Cerebellar nuclear complex (tissue), 1 donor: ENCODE data around the gene PNPO.
A peak's percentile ranks its signal among the peaks of the same experiment; 100 is the strongest.
"Not testable (repeated sequence)": the region's sequence is repeated elsewhere in the genome, so short reads cannot be mapped to it uniquely, and the experiment has no call there.

Experiments
- DNase-seq, 2 experiments: peaks; one replicate each; lab custom pipeline; 2025; lab: John Stamatoyannopoulos, UW

PNPO gene

DNA sequence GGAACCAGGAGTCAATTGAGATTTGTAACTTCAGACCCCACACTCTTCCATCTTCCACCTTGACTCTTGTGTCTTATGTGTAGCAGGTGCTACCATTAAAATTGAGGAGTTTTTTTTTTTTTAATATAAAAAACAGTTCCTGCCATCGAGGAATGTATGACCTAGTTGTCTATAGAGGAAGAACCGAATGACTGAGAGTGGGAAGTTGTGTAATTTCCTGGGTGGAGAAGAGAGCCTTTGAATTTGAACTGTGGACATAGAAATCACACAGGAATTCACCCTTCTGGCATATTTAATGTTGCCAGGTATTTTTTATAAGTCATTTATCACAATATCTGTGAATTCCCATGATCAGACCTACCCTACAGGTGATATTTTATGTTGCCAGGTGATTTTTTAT, 23.4 kb upstream of the PNPO start:
- no peak for DNase-seq

DNA sequence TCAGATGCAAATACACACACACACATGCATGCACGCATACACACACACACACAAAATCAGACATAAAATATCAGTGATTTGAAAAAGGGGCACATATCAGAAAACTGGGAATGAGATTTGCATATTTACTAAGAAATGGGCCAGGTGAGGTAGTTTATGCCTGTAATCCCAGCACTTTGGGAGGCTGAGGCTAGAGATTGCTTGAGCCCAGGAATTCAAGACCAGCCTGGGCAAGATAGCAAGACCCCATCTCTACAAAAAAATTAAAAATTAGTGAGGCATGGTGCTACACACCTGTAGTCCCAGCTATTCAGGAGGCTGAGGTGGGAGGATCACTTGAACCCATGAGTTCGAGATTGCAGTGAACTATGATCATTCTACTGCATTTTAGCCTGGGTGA, 22.4 kb upstream of the PNPO start:
- DNase-seq = no peak

DNA sequence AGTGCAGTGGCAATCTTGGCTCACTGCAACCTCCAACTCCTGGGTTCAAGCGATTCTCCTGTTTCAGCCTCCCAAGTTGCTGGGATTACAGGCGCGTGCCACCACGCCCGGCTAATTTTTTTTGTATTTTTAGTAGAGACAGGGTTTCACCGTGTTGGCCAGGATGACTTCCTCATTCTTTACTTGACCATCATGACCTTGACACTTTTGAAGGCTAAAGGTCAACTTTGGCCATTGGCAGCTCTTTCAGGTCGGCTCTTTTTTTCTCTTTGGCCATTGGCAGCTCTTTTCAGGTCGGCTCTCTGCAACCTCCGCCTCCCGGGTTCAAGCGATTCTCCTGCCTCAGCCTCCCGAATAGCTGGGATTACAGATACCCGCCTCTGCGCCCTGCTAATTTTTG, 21.5 kb upstream of the PNPO start:
- not testable (repeated sequence) for DNase-seq

DNA sequence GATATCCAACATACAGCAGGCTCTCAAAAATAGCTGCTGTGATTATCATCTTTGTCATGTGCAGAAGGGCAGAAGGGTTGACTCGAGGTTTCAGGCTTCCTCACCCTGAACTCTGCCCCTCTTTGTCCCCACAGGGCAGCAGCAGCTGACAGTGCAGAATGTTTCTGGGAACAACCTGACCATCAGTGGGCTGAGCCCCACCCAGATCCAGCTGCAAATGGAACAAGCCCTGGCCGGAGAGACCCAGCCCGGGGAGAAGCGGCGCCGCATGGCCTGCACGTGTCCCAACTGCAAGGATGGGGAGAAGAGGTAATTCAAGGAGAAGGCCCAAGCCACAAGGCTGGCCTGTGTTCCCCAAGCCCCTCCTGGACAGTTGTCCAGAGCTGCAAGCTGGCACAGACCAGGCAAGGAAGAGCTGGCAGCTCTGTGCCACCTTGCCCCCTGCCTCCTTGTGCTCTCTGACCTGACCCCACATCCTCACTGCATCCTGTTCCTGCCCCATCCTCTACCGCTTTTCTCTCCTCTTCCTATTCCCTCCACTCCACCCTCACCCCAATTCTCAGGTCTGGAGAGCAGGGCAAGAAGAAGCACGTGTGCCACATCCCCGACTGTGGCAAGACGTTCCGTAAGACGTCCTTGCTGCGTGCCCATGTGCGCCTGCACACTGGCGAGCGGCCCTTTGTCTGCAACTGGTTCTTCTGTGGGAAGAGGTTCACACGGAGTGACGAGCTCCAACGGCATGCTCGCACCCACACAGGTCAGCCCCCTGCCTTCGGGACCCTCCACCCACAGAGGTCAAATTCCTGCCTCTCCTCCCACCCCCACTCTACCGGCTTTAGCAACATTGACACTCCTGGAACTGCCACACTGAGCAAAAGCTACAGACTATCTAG, 16.3 kb upstream of the PNPO start:
- no peak for DNase-seq

DNA sequence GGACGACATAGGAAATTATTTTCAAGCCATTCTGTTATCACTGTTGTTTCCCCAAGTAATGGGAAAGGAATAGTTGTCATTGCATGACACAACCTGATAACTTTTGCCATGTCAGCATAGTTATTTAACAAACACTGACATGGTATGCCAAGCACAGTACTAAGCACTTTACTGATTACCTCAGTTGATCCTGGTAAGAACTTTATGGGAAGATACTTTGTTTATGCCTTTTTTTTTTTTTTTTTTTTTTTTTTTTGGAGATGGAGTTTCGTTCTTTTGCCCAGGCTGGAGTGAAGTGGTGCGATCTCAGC, 15.7 kb upstream of the PNPO start:
- DNase-seq = no peak

DNA sequence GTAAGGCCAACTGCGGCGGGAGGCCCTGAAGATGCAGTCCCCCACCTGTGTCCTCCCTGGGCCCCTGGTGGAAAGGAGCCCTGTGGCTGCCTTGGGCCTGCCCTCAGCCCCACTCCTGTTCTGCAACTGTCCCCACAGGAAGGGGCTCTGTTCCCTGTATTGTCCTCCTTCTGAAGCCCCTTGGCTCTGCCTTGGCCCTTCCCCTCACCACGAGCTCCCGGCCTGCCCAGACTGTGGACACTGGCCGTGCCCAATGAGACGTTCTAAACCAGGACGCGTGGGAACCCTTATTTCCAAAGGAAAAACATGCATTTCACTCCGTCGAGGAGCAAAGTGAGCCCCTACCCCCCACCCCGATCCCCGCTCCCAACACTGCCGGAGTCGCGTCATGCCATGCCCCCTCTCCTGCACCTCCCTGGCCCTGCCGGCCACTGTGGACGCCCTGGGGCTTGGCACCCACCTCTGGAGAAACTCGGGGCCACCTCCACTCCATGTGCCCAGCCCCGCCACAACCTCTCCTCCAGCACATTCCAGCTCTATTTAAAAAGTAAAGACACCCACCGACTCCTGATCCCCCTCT, 13.5 kb upstream of the PNPO start:
- DNase-seq = no peak

DNA sequence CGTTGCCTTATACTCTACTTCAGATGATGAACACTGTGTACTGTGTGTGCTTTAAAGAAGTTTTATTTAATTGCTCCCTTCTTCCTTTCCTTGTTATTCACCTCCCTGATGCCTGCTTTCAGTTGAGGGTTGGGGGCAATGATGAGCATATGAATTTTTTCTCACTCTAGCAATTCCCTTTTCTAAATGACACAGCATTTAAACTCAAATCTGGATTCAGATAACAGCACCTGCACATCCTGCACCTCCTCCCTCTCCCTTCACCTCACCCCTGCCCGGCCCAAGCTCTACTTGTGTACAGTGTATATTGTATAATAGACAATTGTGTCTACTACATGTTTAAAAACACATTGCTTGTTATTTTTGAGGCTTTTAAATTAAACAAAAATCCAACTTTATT, 13.0 kb upstream of the PNPO start:
- no peak for DNase-seq

DNA sequence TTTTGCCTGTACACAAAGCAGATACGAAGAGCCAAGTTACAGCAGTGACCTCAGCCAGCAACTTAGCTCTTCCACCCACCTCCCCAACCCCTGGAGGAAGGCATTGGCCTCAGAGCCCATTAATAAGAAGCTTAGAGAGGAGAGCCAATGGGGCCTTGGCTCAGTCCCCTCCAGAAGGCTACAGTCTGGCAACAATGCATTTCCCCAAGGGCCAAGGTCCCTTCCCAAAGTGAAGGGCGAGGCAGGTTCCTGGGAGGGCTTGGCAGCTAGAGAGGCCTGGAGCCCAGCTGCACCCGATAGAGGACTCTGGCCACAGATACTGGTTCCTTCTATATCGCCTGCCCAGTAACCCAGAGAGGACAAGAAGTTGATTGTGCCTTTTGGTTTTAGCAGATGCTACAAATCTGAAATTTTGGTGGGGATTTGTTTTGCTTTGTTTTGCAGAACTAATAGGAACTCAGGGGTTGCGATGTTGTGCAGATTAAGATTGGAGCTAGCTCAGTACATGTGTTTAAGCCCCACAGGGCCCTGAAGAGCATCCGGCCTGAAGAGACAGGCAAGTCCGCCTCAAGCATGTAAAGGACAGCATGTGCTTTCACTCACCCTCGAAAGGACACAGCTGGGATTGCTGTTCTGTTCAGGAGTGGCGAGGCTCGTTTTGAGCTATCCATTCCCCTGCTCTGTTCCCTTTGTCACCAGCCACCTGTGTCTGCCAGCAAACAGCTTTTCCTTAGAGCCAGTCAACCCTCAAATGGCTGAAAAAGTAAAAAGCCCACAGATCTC, 12.0 kb upstream of the PNPO start:
- no peak for DNase-seq

DNA sequence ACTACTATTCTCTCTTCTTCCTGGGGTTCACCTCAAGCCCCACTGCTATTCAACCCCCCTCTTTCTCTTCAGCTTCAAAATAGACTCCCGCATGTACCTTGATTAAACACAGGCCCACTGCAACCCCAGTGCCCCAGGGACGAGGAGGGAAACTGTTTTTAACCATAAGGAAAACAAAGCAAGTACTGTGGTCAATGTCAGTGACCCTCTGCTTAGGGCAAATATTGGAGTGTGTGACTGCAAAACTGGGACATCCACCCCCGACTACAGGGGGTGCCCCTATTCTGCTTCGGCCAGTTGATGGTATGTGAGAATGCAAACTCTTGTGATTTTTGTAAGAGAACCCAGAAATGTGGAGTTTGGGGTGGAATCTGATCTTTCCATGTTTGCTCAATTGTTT, 9.5 kb upstream of the PNPO start:
- DNase-seq = no peak

DNA sequence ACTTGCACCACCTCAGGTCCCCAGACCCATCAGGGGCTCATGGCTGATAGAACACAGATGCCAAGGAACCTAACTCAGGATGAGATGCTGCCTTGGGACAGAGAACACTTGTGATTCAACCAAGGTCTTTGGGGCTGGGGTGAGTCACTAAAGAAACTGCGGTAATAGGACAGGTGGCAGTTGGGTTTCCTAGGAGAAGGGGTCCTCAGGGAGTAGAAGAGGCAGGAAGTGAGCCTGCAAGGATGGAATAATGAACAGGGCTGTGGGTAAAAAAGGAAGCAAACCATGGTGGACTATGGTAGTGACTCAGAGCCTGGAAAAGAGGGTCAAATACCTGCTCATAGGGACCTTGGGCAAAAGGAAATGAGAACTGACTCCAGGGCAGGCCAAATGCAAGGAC, 6.5 kb upstream of the PNPO start:
- DNase-seq = no peak

DNA sequence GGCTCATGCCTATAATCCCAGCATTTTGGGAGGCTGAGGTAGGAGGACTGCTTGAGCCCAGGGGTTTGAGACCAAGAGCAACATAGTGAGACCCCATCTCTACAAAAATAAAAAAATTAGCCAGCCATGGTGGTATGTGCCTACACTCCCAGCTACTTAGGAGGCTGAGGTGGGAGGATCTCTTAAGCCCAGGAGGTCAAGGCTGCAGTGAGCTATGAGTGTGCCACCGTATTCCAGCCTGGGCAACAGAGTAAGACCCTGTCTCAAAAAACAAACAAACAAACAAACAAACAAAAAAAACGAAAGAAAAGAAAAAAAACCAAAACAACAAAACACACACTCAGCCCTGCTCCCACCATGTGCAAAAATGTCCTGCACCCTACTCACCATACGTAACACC, 5.9 kb upstream of the PNPO start:
- DNase-seq = not testable (repeated sequence)

DNA sequence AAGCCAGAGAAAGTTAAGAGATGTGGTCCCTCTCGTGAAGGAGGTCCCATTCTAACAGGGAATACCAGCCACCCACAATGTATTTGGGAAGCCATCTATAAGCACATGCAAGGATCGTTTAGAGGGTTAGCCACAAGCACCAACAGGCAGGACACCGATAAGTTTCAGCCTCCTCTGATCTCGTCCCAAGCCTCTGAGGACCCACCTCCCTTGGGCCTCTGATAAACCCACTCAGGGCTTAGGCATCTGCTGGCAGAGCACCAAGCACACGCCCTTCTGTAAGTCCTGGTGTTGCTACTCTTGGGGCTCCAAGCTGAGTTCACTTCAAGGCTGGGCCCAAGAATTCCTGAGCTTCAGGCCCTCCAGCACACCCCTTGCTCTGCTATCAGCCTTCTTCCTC, 5.4 kb upstream of the PNPO start:
- DNase-seq = no peak

DNA sequence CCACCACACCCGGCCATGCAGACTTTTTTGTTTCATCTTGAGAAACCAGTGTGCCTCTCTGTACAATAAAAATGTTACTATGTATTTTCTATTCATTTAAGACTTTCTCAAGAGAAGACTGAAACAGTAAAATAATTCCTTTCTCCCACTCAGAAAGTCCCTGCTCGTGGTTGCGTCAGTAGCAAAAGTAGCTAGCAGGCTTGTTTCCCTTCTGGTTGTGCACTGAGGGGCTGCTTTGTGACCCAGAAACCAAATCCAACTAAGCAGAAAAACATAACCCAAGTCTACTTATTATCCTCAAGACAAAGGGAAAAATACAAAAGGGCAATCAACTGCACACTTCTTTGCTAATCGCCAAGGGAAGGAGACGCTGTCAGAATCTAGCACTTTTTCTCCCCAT, 3.4 kb upstream of the PNPO start:
- DNase-seq = no peak

DNA sequence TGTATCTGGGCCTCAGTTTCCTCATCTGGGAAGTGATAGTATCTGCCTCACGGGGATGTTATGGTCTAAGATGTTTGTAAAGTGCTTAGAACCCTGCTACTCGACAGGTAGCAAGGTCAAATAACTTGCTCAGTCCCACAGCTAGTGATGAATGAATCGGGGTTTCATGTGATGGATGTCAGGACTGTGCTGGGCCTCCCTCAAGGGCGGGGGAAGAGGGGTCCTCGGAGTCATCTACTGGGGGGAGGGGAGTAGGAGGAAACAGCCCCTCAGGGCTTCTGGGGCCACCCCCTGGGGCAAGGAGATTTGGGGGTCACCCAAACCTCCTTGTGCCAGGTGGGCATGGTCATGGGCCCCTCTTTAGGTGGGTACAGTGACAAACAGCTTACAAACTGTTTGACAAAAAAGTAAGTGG, 732 bp downstream of the PNPO start:
- DNase-seq = no peak

DNA sequence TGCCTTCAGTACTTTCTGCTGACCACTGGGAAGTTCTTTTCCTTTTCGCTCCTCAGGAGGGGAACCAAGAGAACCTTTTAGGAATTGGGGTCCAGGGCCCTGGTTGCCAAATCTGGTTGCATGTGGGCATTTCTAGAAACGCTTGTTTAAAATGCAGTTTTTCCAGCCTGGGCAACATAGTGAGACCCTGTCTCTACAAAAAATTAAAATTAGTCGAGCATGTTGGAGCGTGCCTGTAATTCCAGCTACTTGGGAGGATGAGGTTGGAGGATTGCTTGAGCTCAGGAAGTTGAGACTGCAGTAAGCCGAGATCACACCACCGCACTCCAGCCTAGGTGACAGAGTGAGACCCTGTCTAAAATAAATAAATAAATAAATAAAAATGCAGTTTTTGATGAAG, 1.2 kb downstream of the PNPO start:
- no peak for DNase-seq

DNA sequence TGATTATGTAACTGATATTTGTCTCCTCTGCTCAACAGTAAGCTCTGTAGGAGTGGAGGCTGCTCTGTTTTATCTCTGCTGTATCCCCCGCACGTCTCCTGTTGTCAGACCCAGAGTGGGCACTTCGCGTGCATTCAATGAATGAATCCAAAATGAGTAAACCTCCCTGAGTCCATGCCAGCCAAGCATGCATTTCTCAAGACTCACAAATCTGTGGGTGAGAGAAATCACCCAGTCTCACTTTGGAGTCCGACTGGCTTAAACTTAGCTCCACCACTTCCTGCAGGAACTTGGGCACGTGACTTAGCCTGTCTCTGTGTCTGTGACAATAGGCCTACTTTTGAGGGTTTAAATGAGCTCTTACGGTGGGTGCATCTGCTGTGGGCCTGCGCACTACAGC, 3.7 kb downstream of the PNPO start:
- no peak for DNase-seq

DNA sequence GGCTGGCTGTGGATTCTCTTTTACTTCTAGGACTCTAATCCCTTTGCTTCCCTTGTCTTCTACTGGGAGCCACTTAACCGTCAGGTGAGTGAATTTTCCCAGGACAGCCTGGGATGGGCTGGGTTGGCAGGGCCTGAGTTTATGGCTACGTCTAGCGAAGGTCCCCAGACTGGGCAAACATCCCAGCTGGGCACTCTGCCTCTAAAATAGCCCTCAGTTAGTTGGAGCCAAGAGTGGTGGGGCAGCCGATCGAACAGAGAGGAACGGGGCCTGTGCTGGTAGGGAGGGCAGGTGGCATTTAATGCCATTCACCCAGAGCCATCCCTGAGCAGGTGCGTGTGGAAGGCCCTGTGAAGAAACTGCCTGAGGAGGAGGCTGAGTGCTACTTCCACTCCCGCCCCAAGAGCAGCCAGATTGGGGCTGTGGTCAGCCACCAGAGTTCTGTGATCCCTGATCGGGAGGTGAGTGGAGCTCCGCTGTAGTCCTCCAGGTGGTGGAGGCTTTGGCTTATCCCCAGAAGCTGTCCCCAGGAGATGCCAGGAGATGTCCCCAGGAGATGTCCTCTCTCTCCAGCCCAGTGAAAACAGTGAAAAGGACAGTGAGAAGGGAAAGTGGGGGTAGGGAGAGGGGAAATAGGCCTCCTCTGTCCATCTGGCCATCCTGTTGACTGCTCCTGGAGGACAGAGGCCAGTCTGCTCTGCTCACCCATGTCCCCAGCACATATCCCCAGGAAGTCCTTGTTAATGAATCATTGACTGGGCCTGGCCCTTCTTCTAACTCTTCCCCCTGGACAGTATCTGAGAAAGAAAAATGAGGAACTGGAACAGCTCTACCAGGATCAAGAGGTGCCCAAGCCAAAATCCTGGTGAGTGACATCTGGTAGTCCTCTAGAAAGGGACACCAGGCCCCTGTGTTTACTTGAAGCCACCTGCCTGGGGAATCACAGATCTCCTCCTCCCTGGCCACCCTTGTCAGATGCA, 4.4 kb downstream of the PNPO start:
- peak in 1 of 2 experiments; percentile 61 for DNase-seq

DNA sequence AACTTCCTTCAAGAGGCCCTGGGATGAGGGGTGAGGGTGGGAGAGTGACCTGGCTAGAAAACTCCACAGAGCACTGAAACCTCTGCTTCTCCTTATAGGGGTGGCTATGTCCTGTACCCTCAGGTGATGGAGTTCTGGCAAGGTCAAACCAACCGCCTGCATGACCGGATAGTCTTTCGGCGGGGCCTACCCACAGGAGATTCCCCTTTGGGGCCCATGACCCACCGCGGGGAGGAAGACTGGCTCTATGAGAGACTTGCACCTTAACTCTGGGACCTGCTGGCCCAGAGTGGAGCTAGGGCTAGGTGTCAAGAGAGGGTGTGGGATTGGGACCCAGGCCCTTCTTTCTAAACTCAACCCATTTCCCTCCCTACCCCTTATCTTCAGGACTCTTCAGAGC, 5.1 kb downstream of the PNPO start:
- DNase-seq = no peak

DNA sequence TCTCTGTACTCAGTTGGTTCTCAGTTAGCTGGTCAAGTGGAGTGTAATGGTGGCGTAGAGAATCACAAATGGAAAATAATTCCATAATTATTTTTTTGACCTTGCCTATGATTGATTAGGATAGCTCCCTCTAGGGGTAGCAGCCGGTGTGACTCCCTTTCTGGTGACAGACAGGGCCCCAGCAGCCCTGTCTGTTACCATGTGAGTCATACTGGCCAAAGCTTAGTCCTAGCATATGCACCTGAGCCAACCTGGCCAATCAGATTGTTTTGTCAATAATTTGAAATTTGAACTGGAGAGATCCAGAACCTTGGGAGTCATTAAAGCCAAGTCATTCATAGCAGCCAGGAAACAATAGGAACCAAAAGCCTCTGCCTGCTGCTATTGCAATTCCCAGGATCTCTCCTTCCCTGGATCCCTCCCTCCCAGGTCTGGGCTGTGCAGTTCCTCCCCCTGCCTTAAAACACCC, 5.6 kb downstream of the PNPO start:
- DNase-seq = no peak

DNA sequence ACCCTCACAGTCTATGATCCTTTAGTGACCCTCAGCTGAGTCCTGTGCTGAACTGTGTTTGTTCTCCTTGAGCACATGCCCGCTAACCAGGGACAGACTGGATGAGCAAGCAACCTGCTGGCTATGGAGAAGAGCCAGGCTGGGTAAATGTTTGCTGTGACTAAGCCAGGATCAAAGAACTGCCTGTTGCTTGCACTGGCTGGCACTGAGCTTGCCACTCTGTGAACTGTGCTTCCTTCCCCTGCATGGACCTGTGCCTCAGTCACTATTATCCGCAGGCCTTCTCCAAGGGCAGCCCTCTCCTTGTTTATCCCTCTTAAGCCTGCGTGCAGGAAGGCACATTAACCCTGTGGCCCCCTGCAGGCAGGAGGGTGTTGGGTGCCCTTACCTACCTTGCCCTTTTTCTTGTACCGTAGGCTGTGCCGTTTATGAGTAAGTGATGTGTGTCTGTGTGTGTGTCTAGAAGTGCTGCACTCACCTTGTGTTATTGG, 7.4 kb downstream of the PNPO start:
- DNase-seq = peak; percentile 36 to 45

DNA sequence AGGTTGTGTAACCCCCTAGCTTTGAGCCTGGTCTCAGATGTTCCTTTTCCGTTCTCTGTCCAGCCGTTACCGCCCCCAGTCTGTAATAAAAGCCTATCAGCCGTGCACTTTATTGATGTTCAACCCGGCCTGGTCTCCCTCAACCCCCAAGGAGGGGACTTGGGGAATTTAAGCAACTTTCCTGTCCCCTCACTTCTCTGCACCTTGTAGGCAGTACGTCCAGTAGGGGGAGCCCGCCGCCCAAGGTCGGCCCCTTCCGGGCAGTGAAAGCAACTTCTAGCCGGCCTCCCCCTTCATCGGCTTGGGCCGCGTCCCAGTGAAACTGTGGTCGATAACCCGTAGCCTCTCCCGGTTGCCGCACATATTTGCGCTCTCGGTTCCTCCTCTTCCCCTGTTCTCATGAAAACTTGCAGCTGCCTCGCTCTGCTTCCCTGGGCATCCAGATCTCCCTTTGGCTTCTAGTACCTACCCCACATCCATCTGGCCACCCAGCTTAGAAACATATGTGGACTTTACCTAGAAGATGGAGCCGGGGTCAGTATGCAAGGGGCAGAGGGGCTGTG, 7.9 kb downstream of the PNPO start:
- DNase-seq = peak in 1 of 2 experiments; percentile 38
